Fibroblast of skin of right quadriceps (primary cell): ENCODE measurements around the gene TMEM158.

Source experiments
- DNase-seq: peaks from one replicate; pipeline ENCODE4 v3.0.0-alpha.2; 2013

TMEM158 gene

GRCh38 chr3:45226206-45226915 lies at the start of gene TMEM158:
TMEM158 (minus strand) TSS chr3:45226287; CDS start chr3:45226027, 260 bp downstream.
- peak; percentile 77 for DNase-seq

- no peak for DNase-seq
These were observed 49.1 kb upstream of the TMEM158 start for GRCh38 chr3:45275006-45275704.

GRCh38 chr3:45273681-45274515 lies 47.8 kb upstream of the TMEM158 start:
- DNase-seq: peak; percentile 30

- no peak for DNase-seq
These were observed 46.9 kb upstream of the TMEM158 start for GRCh38 chr3:45272828-45273470.

- no peak for DNase-seq
These were observed 46.1 kb upstream of the TMEM158 start for GRCh38 chr3:45272032-45272810.

- DNase-seq: peak; percentile 11
These were observed 43.9 kb upstream of the TMEM158 start for GRCh38 chr3:45269952-45270351.

- DNase-seq: no peak
These were observed 41.0 kb upstream of the TMEM158 start for GRCh38 chr3:45267097-45267496.

GRCh38 chr3:45261333-45262110 lies 35.4 kb upstream of the TMEM158 start:
- DNase-seq: peak; percentile 9

- no peak for DNase-seq
These were observed 33.0 kb upstream of the TMEM158 start for GRCh38 chr3:45259133-45259532.

GRCh38 chr3:45258317-45258716 lies 32.2 kb upstream of the TMEM158 start:
- no peak for DNase-seq

GRCh38 chr3:45253316-45253715 lies 27.2 kb upstream of the TMEM158 start:
- peak; percentile 9 for DNase-seq

GRCh38 chr3:45252826-45253225 lies 26.7 kb upstream of the TMEM158 start:
- DNase-seq: no peak

GRCh38 chr3:45249391-45249790 lies 23.3 kb upstream of the TMEM158 start:
- no peak for DNase-seq

GRCh38 chr3:45246241-45246640 lies 20.2 kb upstream of the TMEM158 start:
- no peak for DNase-seq

- peak; percentile 24 for DNase-seq
These were observed 18.3 kb upstream of the TMEM158 start for GRCh38 chr3:45244356-45244755.

GRCh38 chr3:45241206-45241605 lies 15.1 kb upstream of the TMEM158 start:
- no peak for DNase-seq

GRCh38 chr3:45240292-45240691 lies 14.2 kb upstream of the TMEM158 start:
- no peak for DNase-seq

- no peak for DNase-seq
These were observed 13.2 kb upstream of the TMEM158 start for GRCh38 chr3:45239254-45239653.

- DNase-seq: no peak
These were observed 10.9 kb upstream of the TMEM158 start for GRCh38 chr3:45236964-45237363.

- no peak for DNase-seq
These were observed 9.3 kb upstream of the TMEM158 start for GRCh38 chr3:45235409-45235808.

GRCh38 chr3:45234250-45234649 lies 8.2 kb upstream of the TMEM158 start:
- DNase-seq: no peak
